Rectal smooth muscle tissue (tissue), 1 donor: ENCODE results near the gene SLC66A1.
A peak's percentile ranks its signal among the peaks of the same experiment; 100 is the strongest.
"Not testable (repeated sequence)": the region's sequence is repeated elsewhere in the genome, so short reads cannot be mapped to it uniquely, and the experiment has no call there.

ENCODE experiments used
- H3K27ac ChIP-seq: one replicate; pipeline ENCODE4 v1.7.0; 2013; ENCODE audit warnings: low read depth, low read length, inconsistent platforms
- H3K27me3 ChIP-seq: one replicate; pipeline ENCODE4 v1.7.0; 2013; ENCODE audit warnings: low read length; ENCODE audit not compliant: control insufficient read depth, insufficient read depth
- H3K36me3 ChIP-seq: one replicate; pipeline ENCODE4 v1.7.0; 2013; ENCODE audit warnings: low read length; ENCODE audit not compliant: control insufficient read depth, insufficient read depth
- H3K4me1 ChIP-seq: one replicate; pipeline ENCODE4 v1.7.0; 2013; ENCODE audit warnings: low read length; ENCODE audit not compliant: control insufficient read depth, insufficient read depth
- H3K4me3 ChIP-seq: one replicate; pipeline ENCODE4 v1.7.0; 2013; ENCODE audit warnings: low read length
- H3K9ac ChIP-seq: one replicate; pipeline ENCODE4 v1.7.0; 2013; ENCODE audit warnings: low read length

The SLC66A1 gene

DNA sequence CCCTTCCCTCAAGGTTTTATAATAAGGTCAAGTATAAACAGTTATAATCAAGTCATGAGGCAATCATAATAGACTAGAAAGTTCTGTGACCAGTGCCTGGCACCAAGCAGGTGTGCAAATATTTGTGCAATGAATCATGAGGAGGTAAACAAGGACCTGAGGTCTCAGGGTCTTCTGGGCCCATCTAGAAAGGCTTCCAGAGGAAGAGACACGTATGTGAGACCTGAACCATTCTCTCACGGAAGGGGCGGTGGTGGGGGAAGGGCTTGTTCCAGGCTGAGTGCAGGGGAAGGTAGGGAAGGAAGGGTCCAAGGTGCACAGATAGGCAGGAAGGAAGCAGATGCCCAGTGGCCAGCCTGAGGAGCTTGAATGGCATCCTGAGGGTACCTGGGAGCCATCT is 26.8 kb upstream of the SLC66A1 start:
- H3K4me1 ChIP-seq, H3K27ac ChIP-seq, H3K9ac ChIP-seq, H3K27me3 ChIP-seq, H3K4me3 ChIP-seq, H3K36me3 ChIP-seq: not testable (repeated sequence)

DNA sequence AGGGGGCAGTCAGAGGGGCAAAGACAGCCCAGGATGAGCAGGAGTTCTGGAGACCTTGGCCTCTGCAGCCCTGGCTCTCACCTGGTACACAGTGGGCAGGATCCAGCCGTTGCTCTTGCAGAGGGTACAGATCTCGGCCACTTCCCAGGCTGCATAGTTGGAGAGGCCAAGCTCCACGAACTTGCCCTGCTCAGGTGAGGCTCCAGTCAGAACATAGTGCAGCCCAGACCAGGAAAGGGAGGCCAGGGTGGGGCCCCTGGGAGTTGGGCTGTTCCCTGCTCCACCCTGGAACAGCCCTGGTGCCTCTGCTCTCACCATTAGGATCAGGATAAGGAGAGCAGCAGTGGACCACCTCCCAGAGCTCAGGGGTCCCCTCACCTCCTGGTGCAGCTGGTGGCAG is 26.3 kb upstream of the SLC66A1 start:
- not testable (repeated sequence) for H3K4me1 ChIP-seq, H3K9ac ChIP-seq, H3K27ac ChIP-seq, H3K36me3 ChIP-seq, H3K4me3 ChIP-seq, H3K27me3 ChIP-seq

DNA sequence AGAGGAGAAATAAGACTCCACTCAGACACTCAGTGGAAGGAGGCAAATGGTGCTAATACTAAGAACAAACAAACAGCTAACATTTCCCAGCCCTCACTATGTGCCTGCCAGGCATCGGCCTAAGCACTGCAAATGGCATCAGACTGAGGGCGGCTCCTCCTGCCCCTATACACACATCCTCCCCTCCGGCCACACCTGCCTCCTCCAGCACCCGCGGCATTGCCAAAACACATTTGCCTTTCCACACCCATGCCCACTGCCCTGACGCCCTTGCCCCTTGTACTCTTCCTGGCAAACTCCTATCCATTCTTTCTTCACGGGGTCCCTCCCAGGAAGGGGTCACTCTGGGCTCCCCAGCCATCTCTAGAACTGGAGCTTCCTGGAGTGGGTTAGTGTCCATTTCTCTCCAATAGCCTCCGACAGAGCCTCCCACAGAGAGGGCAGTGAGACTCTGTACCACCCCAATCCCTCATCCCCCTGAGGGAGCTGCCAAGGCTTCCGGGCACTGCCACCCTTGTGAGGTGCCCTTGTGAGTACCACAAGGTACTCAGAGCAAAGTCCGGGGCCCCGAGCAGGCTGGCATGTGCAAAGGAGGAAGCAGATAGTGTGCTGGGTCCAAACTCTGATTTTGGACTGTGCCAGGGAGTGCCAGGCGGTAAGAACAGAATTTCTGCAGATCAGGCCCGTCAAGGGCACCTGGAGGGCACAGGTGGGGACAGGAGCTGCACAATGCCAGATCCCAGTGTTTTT is 24.5 kb upstream of the SLC66A1 start:
- peak overlapping the region; percentile 62 for H3K4me3 ChIP-seq
- H3K27me3 ChIP-seq: no peaks in the 10 kb centered on the region
- no peaks in the 10 kb centered on the region for H3K4me1 ChIP-seq
- H3K9ac ChIP-seq: no peak overlapping the region
- peaks cover 2% of the 10 kb centered on the region for H3K36me3 ChIP-seq
- no peak overlapping the region for H3K27ac ChIP-seq

DNA sequence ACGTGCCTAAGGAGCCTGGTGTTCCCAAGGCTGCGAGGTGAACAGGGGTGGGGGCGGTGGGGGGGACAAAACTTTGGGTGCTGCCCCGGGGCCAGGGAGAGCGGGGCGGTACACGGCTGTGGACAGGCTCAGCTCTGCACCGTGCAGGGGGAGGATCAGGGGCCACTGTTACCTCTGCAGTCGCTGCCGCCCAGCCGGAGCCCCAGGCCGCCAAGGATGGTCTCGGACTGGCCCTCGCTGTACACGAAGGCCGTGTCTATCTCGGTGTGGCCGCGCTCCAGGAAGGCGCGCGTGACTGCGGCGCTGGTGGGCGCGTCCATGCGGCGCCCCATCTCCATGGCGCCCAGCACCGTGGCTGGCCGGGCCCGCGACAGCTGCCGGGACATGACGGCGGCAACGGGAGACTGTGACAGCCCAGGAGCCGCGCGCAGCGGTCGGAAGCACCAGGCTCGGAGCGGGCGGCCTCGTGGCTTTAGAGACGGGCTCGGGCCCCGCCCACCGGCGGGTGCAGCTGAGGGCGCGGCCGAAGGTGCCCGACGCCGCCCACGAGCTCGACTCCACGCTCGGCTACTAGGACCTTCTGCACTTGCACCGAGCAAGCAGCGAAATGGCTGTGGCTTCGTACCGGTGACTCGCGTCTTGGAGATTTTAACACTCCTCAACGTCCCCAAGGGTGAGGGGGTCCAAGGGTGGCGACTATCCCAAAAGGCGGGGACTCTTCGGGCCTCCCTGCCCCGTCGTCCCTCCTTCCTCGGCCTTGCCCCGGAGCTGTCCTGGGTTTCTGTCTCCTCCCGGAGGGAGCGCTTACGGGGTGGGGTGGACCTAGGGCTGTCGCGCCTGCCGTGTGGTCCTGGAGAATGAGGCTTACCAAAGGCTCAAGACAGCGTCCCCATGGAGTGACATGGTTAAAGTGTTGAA is 23.5 kb upstream of the SLC66A1 start, which contains the start of gene AKR7A3:
TSS of gene AKR7A3 (minus strand) at position 447 of the 918 bp plus-strand sequence. CDS start at position 386, 61 bp downstream.
- peak within 1 kb of the TSS; percentile 73 for H3K4me3 ChIP-seq
- H3K27me3 ChIP-seq, H3K9ac ChIP-seq, H3K4me1 ChIP-seq, H3K27ac ChIP-seq, H3K36me3 ChIP-seq: not testable (repeated sequence)

DNA sequence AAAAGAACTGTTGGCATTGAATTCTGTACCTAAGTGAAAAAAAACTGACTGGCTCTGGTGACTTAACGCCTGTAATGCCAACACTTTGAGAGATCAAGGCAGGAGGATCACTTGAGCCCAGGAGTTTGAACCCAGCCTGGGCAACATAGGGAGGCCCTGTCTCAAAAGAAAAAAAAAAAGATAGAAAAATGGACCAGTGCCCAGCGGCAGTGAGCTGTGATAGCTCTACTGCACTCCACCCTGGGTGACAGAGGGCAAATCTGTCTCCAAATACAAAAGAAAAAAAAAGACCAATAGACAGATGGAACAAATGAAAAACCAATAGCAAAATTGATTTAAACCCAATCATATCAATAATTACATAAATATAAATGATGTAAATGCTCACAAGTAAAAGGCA is 22.9 kb upstream of the SLC66A1 start:
- no peaks in the 10 kb centered on the region for H3K27me3 ChIP-seq
- H3K36me3 ChIP-seq: no peaks in the 10 kb centered on the region
- H3K27ac ChIP-seq: no peak overlapping the region
- H3K4me3 ChIP-seq: peak overlapping the region; percentile 73
- H3K4me1 ChIP-seq: no peaks in the 10 kb centered on the region
- no peak overlapping the region for H3K9ac ChIP-seq

DNA sequence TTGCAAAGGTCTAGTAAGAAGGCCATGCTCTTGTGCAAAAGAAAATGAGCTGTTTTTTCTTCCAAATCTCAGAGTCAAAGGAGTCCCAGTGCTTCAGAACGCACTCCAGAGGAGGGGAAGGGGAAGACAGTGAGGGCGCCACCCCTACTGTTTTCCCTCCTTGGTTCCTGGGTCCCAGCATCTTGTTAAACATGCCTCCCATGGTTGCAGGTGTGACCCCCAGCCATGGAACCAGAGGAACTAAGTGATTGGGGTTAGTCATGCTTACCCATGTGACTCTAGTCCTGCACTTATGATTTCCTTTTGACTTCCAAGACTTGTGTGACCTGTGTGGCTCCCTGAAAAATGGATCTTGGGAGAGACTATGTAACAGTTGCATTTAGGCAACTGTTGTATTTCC is 17.5 kb upstream of the SLC66A1 start:
- no peaks in the 10 kb centered on the region for H3K36me3 ChIP-seq
- H3K9ac ChIP-seq: no peak overlapping the region
- H3K4me1 ChIP-seq: no peaks in the 10 kb centered on the region
- H3K27ac ChIP-seq: no peak overlapping the region
- no peaks in the 10 kb centered on the region for H3K27me3 ChIP-seq
- H3K4me3 ChIP-seq: no peak overlapping the region

DNA sequence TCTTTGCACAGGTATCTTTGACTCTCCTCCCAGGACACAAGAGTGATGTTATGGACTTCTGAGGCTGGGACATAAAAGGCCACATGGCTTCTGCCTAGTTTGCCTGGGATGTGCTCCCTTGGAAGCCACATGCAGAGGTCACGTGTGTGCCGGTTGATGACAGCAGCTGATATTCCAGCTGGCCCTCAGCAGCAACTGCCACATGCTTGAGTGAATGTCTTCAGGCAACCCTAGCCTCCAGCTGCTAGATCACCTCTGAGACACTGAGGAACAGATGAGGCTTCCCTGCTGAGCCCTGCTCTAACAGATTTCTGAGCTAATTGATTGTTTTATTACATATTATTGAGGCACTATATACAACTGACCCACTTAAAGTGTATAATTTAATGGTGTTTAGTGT is 11.9 kb upstream of the SLC66A1 start:
- Histone ChIP-seq H3K27me3 (no peaks in the 10 kb centered on the region), H3K36me3 (peaks cover 9% of the 10 kb centered on the region), H3K27ac (no peak overlapping the region), H3K4me3 (no peak overlapping the region), H3K4me1 (no peaks in the 10 kb centered on the region), H3K9ac (no peak overlapping the region)

DNA sequence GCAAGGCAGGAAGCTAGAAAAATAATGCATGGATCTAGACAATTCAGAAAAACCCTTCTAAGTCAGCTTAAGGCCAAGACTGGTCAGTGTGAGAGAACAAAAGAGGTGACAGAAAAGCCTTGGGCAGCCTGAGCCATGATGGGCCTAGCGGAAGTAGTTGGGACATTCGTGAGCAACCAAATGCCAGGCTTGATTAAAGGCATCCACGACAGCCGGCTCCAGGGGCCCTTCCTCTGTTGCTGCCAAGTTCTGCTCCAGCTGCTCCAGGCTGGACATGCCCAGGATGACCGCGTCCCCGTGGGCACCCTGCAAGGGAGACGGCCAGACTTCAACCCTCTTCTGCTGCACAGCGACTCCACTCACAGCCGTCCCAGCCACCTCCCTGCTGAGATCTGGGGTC is 8.0 kb upstream of the SLC66A1 start:
- not testable (repeated sequence) for H3K4me3 ChIP-seq, H3K9ac ChIP-seq, H3K4me1 ChIP-seq, H3K27ac ChIP-seq, H3K27me3 ChIP-seq
- peaks cover 16% of the 10 kb centered on the region for H3K36me3 ChIP-seq

DNA sequence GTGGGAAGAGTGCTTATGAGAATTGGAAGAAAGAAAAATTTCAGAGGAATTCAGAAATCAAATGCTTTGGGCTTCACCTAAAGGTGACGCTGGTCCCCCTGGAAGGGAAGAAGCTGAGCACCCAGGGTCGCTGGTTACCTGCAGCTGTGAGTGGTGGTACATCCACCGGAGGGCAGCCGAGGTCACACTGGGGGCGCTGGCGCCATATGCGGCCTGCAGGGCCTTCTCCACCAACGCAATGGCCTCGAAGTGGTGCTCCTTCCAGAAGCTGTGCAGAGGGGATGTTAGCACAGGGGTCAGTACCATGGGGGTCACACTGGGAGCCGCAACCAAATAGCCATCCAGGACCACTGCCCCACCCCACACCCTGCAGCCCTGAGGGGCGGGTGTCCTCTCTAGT is 6.2 kb upstream of the SLC66A1 start:
- H3K4me3 ChIP-seq: no peak overlapping the region
- peaks cover 14% of the 10 kb centered on the region for H3K36me3 ChIP-seq
- H3K4me1 ChIP-seq: no peaks in the 10 kb centered on the region
- no peaks in the 10 kb centered on the region for H3K27me3 ChIP-seq
- H3K9ac ChIP-seq: no peak overlapping the region
- H3K27ac ChIP-seq: no peak overlapping the region

DNA sequence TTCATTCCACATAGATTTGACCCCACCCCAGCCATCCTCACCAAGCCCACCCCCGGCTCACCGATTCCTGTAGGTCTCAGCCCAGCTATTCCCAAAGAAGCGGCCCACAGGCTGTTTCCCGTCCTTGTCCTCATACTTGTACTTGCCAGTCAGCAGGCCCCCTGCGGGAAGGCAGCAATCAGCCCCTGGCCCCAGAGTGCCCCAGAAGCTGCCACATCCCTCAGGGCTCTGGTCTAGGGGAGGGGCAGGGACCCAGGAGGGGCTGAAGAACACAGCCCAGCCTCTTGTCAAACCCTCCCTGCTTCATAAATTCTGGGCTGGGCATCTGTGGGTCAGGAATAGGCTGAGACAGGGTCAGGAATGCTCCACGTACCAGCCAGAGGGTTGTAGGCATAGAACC is 5.2 kb upstream of the SLC66A1 start:
- no peaks in the 10 kb centered on the region for H3K27me3 ChIP-seq
- peaks cover 14% of the 10 kb centered on the region for H3K36me3 ChIP-seq
- no peak overlapping the region for H3K4me3 ChIP-seq
- H3K4me1 ChIP-seq: no peaks in the 10 kb centered on the region
- H3K9ac ChIP-seq: no peak overlapping the region
- no peak overlapping the region for H3K27ac ChIP-seq

DNA sequence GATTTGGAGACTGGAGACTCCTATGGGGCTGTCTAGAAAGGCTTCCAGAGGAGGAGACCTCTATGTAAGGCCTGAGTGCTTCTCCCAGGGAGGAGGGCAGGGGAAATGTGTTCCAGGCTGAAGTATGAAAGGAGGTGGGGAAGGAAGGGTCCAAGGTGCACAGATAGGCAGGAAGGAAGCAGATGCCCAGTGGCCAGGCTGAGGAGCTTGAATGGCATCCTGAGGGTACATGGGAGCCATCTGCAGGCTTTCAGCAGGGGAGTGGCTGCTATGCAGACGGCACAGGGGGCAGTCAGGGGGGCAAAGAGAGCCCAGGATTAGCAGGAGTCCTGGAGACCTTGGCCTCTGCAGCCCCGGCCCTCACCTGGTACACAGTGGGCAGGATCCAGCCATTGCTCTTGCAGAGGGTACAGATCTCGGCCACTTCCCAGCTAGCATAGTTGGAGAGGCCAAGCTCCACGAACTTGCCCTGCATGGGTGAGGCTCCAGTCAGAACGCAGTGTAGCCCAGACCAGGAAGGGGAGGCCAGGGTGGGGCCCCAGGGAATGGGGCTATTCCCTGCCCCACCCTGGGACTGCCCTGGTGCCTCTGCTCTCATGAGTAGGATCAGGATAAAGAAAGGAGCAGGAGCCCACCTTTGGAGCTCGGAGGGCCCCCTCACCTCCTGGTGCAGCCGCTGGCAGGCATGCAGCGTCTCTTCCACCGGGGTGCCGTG is 4.2 kb upstream of the SLC66A1 start:
- Histone ChIP-seq H3K27ac (no peak overlapping the region), H3K4me3 (no peak overlapping the region), H3K4me1 (peaks cover 4% of the 10 kb centered on the region), H3K27me3 (no peaks in the 10 kb centered on the region), H3K36me3 (peaks cover 14% of the 10 kb centered on the region), H3K9ac (no peak overlapping the region)

DNA sequence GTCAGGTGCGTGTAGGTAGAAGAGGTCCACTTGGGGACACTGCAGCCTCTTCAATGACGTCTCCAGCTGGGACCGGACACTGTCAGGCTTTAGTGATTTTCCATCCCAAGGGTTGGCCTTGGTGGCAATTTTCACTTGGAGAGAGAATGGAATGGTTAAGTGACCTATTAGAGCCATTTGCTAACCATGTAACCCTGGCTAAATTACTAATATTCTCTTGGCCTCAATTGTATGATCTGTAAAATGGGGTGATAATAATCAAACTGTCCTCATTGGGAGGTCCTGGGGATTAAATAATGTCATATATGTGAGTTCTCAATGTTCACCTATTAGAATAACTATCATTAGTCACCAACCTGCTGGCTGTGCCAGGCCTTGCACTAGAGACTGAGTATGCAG is 3.6 kb upstream of the SLC66A1 start:
- H3K36me3 ChIP-seq: peaks cover 10% of the 10 kb centered on the region
- no peak overlapping the region for H3K27ac ChIP-seq
- H3K4me3 ChIP-seq: no peak overlapping the region
- H3K9ac ChIP-seq: no peak overlapping the region
- peaks cover 6% of the 10 kb centered on the region for H3K4me1 ChIP-seq
- H3K27me3 ChIP-seq: no peaks in the 10 kb centered on the region
